Ovary (tissue), 9 donors: ENCODE results near the gene CST3. TPM values are rescaled to one million over a fixed set of nuclear protein-coding genes. Genes with fewer than 3 reads are reported as not detected.

ENCODE experiments used
- DNase-seq, 5 donors: peaks; one replicate each; pipeline ENCODE4 v3.0.0-alpha.2; 2019 to 2020
- H3K27ac ChIP-seq, 2 donors: fragments of 200-600 bp; one replicate each; pipeline versions ENCODE4 v1.5.1 to v1.8.0; 2019 to 2022
- H3K27me3 ChIP-seq: fragments of 200-600 bp; one replicate; pipeline ENCODE4 v1.8.0; 2022
- H3K36me3 ChIP-seq: fragments of 200-600 bp; sonication (generic); one replicate; pipeline ENCODE4 v1.5.1; 2019
- H3K4me1 ChIP-seq: one replicate; pipeline ENCODE4 v1.8.1; 2013; ENCODE audit warnings: mild to moderate bottlenecking, moderate library complexity; ENCODE audit not compliant: insufficient read depth
- H3K4me3 ChIP-seq: fragments of 200-600 bp; sonication (generic); one replicate; pipeline ENCODE4 v1.5.1; 2017
- H3K9me3 ChIP-seq, 2 donors: fragments of 200-600 bp in 1 of 2; sonication (generic) in 1 of 2; one replicate each; pipeline versions ENCODE4 v1.5.1 to v1.8.1; 2013 to 2019; ENCODE audit warnings: mild to moderate bottlenecking in 1 of 2, moderate library complexity in 1 of 2
- EP300 ChIP-seq: sonication (generic); formaldehyde crosslinking; IDR thresholded peaks from one replicate; pipeline ENCODE4 v1.6.1; 2017; ENCODE audit warnings: antibody characterized with exemption
- POLR2A ChIP-seq: fragments of 450-650 bp; IDR thresholded peaks from one replicate; pipeline ENCODE4 v1.6.1; 2017; ENCODE audit warnings: antibody characterized with exemption, mild to moderate bottlenecking, moderate library complexity
- WGBS, 3 donors: extraction: QIAGEN DNeasy Blood & Tissue Kit in 1 of 3; methylation state at CpG; one replicate each; pipeline versions ENCODE4 v1.1.5 to v1.1.7; 2013 to 2017; 5-methylcytosine and 5-hydroxymethylcytosine counted together
- intact Hi-C, 4 donors: fragments of 100-400 bp; cut with DNase I; formaldehyde crosslinking; loops; one replicate each; pipeline versions ENCODE4 v1.11.0 to v1.15.1; 2022 to 2023
- polyA plus RNA-seq, 2 donors: library from polyadenylated mRNA; stranded (reverse); fragments of 200-250 nt in 1 of 2; fragments of 350-450 nt in 1 of 2; fragmentation: Illumina TruSeq in 1 of 2; extraction: RNeasy Lipid Tissue Mini Kit (QIAGEN cat#74804) in 1 of 2; gene quantifications; one replicate each; pipeline ENCODE4 v1.2.3, GENCODE V29; 2013 to 2014
- total RNA-seq, 7 donors: library from RNA; depleted of rRNA in 2 of 7; stranded (reverse); fragments of >200 nt in 2 of 7; fragmentation: NEBNext Ultra II Directional in 3 of 7; extraction: Animal tissue kit (Norgen Biotek cat#: 25700) in 3 of 7; gene quantifications; one replicate each; pipeline versions ENCODE4 v1.1.0 to v1.2.4, GENCODE V29; 2016 to 2023
- TF ChIP-seq, protein P1 (sequence below), 3 donors: fragments of 450-650 bp in 2 of 3; fragments of 200-600 bp in 1 of 3; IDR thresholded peaks; one replicate each; pipeline versions ENCODE4 v1.5.1 to v1.8.0; 2016 to 2022; ENCODE audit warnings: antibody characterized with exemption in 3 of 3, mild to moderate bottlenecking in 1 of 3
- donor health status: DM: no; HTN: no; CAD: no; lungs with moderate emphysema.
- donor health status: DM: no; HTN: no; CAD: no.
- donor health status: Bipolar disorder and iron deficiency.
- donor health status: DM: yes; HTN: yes; CAD: no.
- donor health status: DM: no; HTN: no; CAD: no.
- donor health status: DM: yes; HTN: yes; CAD: no.

CST3 gene
- total and polyA plus RNA-seq, 9 donors = 317 to 889 (median 404) TPM

DNA sequence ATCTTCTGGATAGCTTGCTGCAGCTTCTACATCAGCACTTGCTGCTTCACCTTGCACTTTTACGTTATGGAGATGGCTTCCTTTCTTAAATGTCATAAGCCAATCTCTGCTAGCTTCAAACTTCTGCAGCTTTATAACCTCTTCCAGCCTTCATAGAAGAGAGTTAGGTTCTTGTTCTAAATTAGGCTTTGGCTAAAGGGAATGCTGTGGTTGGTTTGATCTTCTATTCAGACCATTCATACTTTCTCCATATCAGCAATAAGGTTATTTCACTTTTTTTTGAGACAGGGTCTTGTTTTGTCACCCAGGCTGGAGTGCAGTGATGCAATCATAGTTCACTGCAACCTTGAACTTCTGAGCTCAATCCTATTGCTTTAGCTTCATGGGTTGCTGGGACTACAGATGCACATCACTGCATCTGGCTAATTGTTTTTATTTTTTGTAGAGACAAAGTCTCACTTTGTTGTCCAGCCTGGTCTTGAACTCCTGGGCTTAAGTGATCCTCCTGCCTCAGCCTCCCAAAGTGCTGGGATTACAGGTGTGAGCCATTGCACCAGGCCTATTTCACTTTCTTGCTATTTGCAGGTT lies 12.2 kb upstream of the CST3 start:
- Histone ChIP-seq H3K4me3 (no peak overlapping the region), H3K27ac (no peak overlapping the region), H3K9me3 (no peaks in the 10 kb centered on the region), H3K36me3 (no peaks in the 10 kb centered on the region), H3K4me1 (no peaks in the 10 kb centered on the region), H3K27me3 (no peaks in the 10 kb centered on the region)
- no peak for DNase-seq
- WGBS, 3 donors = 85 to 88% (median 86%) methylated on average over 1 of the region's 1 CpG
- TF ChIP-seq, protein P1, sequence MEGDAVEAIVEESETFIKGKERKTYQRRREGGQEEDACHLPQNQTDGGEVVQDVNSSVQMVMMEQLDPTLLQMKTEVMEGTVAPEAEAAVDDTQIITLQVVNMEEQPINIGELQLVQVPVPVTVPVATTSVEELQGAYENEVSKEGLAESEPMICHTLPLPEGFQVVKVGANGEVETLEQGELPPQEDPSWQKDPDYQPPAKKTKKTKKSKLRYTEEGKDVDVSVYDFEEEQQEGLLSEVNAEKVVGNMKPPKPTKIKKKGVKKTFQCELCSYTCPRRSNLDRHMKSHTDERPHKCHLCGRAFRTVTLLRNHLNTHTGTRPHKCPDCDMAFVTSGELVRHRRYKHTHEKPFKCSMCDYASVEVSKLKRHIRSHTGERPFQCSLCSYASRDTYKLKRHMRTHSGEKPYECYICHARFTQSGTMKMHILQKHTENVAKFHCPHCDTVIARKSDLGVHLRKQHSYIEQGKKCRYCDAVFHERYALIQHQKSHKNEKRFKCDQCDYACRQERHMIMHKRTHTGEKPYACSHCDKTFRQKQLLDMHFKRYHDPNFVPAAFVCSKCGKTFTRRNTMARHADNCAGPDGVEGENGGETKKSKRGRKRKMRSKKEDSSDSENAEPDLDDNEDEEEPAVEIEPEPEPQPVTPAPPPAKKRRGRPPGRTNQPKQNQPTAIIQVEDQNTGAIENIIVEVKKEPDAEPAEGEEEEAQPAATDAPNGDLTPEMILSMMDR (IDR thresholded peaks at IDR 0.05) = no peak
- no peak for TF ChIP-seq POLR2A
- TF ChIP-seq EP300 = no peak
- intact Hi-C loops = no loop called here

DNA sequence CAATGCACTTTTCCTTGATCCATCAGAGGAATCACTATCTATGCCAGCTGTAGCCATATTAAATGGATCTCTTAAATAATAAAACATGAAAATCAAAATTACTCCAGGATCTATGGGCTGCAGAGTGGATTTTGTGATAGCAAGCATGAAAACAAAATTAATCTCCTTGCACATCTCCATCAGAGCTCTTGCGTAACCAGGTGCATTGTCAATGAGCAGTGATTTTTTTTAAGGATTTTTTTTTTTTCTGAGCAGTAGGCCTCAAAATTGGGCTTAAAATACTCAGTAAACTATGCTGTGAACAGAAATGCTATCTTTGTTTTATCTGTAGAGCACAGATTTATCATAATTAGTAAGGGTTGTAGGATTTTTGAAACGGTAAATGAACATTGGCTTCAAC lies 11.5 kb upstream of the CST3 start:
- Histone ChIP-seq H3K4me1 (no peaks in the 10 kb centered on the region), H3K36me3 (no peaks in the 10 kb centered on the region), H3K9me3 (no peaks in the 10 kb centered on the region), H3K4me3 (no peak overlapping the region), H3K27ac (no peak overlapping the region), H3K27me3 (no peaks in the 10 kb centered on the region)
- TF ChIP-seq, protein P1 (IDR thresholded peaks at IDR 0.05) = no peak
- TF ChIP-seq EP300 = no peak
- TF ChIP-seq POLR2A = no peak
- intact Hi-C loops = no loop called here
- DNase-seq = no peak
- WGBS, 3 donors = 65 to 80% (median 67%) methylated on average over 2 of the region's 2 CpGs

DNA sequence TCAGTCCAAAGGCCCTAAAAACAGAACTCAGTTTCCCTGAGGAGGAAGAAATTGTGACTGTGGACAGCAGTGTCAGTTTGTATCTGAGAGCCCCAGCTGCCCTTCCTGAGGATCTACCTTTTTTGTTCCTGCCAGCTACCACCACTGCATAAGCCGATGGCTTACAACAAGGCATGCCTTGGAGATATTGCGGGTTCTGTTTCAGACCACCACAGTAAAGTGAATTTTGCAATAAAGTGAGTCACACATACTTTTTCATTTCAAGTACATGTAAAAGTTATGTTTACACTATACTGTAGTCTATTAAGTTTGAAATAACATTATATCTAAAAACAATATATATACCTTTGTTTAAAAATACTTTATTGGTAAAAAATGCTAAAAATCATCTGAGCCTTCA lies 9.6 kb upstream of the CST3 start:
- Histone ChIP-seq H3K27me3 (no peaks in the 10 kb centered on the region), H3K36me3 (no peaks in the 10 kb centered on the region), H3K4me3 (no peak overlapping the region), H3K9me3 (no peaks in the 10 kb centered on the region), H3K27ac (no peak overlapping the region), H3K4me1 (no peaks in the 10 kb centered on the region)
- intact Hi-C loops = no loop called here
- WGBS, 3 donors = 95 to 98% (median 96%) methylated on average over 2 of the region's 2 CpGs
- TF ChIP-seq POLR2A = no peak
- TF ChIP-seq, protein P1 (IDR thresholded peaks at IDR 0.05) = no peak
- no peak for TF ChIP-seq EP300
- DNase-seq = no peak

DNA sequence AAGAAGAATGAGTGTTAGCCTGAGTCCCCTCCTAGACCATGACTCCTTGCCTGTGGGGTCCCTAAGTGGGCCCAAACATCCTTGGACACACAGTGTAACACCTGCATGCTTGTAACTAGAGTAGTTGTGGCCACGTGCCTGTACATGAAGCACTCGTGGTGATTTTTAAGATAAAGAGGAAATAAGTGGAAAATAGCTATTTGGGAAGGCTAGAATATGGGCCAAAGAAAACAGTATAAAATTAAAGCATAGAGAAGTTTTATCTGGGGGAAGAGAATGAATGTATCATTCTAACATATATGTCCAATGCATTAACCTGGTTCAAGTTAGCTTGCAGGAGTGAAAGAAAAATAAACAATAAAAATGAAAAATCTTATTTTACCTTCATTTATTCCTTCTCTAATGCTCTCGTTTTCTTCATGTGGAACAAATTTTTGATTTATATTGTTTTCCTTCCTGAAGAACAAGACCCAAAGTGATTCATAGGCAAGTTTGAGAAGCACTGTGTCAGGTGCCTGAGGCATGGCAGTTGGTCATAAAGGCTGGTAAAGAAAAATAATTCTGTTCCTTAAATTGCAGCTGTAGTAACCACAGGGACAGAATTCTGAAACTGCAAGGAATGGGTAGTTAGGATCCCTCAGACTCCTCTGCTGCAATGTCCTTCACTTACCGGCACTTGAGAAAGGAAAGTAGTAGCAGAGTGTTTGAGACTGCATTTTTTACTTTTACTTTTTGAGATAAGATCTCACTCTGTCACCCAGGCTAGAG lies 8.5 kb upstream of the CST3 start:
- no peak overlapping the region for H3K4me3 ChIP-seq
- intact Hi-C loops = no loop called here
- peaks cover 4% of the 10 kb centered on the region for H3K4me1 ChIP-seq
- H3K9me3 ChIP-seq = no peaks in the 10 kb centered on the region
- no peak for DNase-seq
- no peak for TF ChIP-seq POLR2A
- TF ChIP-seq, protein P1 (IDR thresholded peaks at IDR 0.05) = no peak
- H3K27ac ChIP-seq = no peak overlapping the region
- no peaks in the 10 kb centered on the region for H3K27me3 ChIP-seq
- 43 to 47% (median 47%) methylated on average over 4 of the region's 4 CpGs for WGBS, 3 donors
- H3K36me3 ChIP-seq = no peaks in the 10 kb centered on the region
